ENCODE results near the gene MRPL4. TPM values are rescaled to one million over a fixed set of nuclear protein-coding genes. Genes with fewer than 3 reads are reported as not detected.

Gene MRPL4
- total RNA-seq, 1 experiment from 2014 or later, result 99.3 TPM

GRCh38 chr19:10306327-10306726, 54.3 kb downstream of the MRPL4 start:
- no peaks in the 10 kb centered on the region for H3K9me3 Mint-ChIP-seq
- H3K27me3 Mint-ChIP-seq (ENCODE audit: low read depth), result peaks cover 7% of the 10 kb centered on the region
- H3K36me3 Mint-ChIP-seq (ENCODE audit: insufficient read depth in 1 of 3, low read depth in 3 of 3), result peaks cover 5 to 17% (median 6%) of the 10 kb centered on the region in 3 experiments; a peak in 4 of 7 replicates
- no peak overlapping the region for H3K27ac Mint-ChIP-seq
- Histone ChIP-seq H2BK20ac (ENCODE audit: low read depth, low read length, poor library complexity, severe bottlenecking) (no peak overlapping the region), H3K23ac (ENCODE audit: insufficient read length, low read depth, low read length) (no peak overlapping the region), H4K91ac (ENCODE audit: insufficient read length, low read depth, low read length) (no peak overlapping the region), H3K4me2 (ENCODE audit: insufficient read depth, insufficient read length, low read length) (no peak overlapping the region), H3K27ac (ENCODE audit: insufficient read length, low read depth, low read length) (no peak overlapping the region), H4K20me1 (ENCODE audit: control insufficient read depth, insufficient read depth, insufficient read length) (no peaks in the 10 kb centered on the region), H3T11ph (ENCODE audit: low read length) (no peak overlapping the region), H2BK15ac (ENCODE audit: low read depth, low read length) (no peak overlapping the region), H4K5ac (ENCODE audit: insufficient read length, low read depth, low read length) (no peak overlapping the region), H3K9ac (ENCODE audit: extremely low read depth, insufficient read length, low read length) (no peak overlapping the region), H4K8ac (replicated peaks; ENCODE audit: insufficient read length, low read depth, low read length) (no peak overlapping the region), H3K4me1 (ENCODE audit: insufficient read depth, low read length) (no peaks in the 10 kb centered on the region), H2BK12ac (ENCODE audit: insufficient read length, low read depth, low read length) (no peak overlapping the region), H3K23me2 (ENCODE audit: insufficient read length, low read depth, low read length, poor library complexity, severe bottlenecking) (no peaks in the 10 kb centered on the region), H3K18ac (ENCODE audit: insufficient read length, low read depth, low read length) (no peak overlapping the region), H3K9me3 (ENCODE audit: control insufficient read depth, low read depth, low read length) (no peaks in the 10 kb centered on the region), H3K14ac (ENCODE audit: insufficient read depth, low read length) (no peak overlapping the region), H2BK120ac (ENCODE audit: low read depth, low read length, poor library complexity, severe bottlenecking) (no peak overlapping the region), H3K4ac (ENCODE audit: low read depth, low read length) (no peak overlapping the region), H3K27me3 (ENCODE audit: insufficient read depth, low read length) (no peaks in the 10 kb centered on the region), H2BK5ac (ENCODE audit: insufficient read length, low read length) (no peak overlapping the region), H2AFZ (ENCODE audit: low read length) (no peak overlapping the region), H3K79me2 (ENCODE audit: insufficient read depth, low read length) (no peaks in the 10 kb centered on the region), H3K79me1 (ENCODE audit: insufficient read depth, low read depth, low read length, poor library complexity, severe bottlenecking) (no peaks in the 10 kb centered on the region), H2AK5ac (ENCODE audit: insufficient read length, low read length) (no peak overlapping the region), H3K56ac (ENCODE audit: insufficient read length, low read depth, low read length) (no peak overlapping the region)
- TF ChIP-seq CTCF (conservative IDR thresholded peaks at IDR 0.05), result no peak
- WGBS (ENCODE audit: extremely low coverage, insufficient read length, low lambda C conversion rate), result no CpG with 5 or more reads among the region's 5 CpGs
- no peak overlapping the region for H3K4me3 Mint-ChIP-seq
- 0 out of 4 replicates have a peak, but pooled peaks cover 0 to 4% of the 10 kb centered on the region in 2 experiments for H3K4me1 Mint-ChIP-seq
- no peak for DNase-seq

All from H9 (cell line).